Measurements from ENCODE around the gene PHGDH.
"Not testable (repeated sequence)": the region's sequence is repeated elsewhere in the genome, so short reads cannot be mapped to it uniquely, and the experiment has no call there.

Gene PHGDH

GRCh38 chr1:119766374-119766794 is 54.6 kb downstream of the PHGDH start:
- DNase-seq = no peak

DNA sequence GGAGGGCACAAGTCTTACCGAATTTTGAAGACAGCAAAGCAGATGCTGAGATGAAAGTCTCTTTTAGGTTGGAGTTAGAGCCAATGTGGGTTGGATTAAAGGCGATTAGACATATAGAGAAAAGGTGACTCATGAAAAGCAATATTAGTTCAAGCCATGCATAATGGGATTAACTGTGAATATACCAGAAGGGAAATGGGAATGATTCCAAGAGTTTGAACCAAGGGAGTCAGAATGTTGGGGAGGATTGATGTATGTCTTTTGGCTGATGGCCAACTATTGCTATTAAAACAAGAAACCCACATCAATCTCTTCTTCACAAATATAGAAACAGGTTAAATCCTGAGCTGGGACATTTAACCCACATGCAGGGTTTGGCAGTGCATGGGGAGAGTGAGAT is 55.8 kb downstream of the PHGDH start:
- no peak for DNase-seq

DNA sequence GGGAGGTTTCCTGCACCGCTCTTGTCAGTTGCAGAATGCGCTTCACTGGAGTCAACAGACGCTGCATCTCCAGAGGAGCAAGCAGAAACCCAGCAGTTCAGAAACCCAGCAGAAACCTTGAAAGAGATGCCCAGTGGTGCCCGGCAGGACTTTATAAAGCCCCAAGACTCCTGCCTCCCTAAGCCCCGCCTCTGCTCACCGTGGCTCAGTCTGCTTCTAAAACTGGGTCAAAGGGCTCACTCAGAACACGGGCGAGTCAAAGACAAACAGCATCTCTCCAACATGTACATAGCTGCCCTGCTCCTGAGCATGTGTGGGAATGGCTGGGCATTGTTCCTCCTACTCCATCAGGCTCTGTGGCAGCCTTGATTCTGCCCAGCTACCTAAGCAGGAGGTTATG is 57.0 kb downstream of the PHGDH start, which contains the start of gene HMGCS2:
Gene HMGCS2 (minus strand): TSS at position 128 of the 400 bp plus-strand sequence. CDS start 61 bp downstream, at position 67.
- no peak for DNase-seq

GRCh38 chr1:119771016-119771415 is 59.3 kb downstream of the PHGDH start:
- no peak for DNase-seq

GRCh38 chr1:119771770-119772169 is 60.0 kb downstream of the PHGDH start:
- no peak for DNase-seq

- no peak for DNase-seq
These were observed 60.6 kb downstream of the PHGDH start for GRCh38 chr1:119772298-119772697.

- DNase-seq = no peak
These were observed 62.0 kb downstream of the PHGDH start for GRCh38 chr1:119773711-119774241.

GRCh38 chr1:119774746-119775490 is 63.2 kb downstream of the PHGDH start:
- DNase-seq = no peak

DNA sequence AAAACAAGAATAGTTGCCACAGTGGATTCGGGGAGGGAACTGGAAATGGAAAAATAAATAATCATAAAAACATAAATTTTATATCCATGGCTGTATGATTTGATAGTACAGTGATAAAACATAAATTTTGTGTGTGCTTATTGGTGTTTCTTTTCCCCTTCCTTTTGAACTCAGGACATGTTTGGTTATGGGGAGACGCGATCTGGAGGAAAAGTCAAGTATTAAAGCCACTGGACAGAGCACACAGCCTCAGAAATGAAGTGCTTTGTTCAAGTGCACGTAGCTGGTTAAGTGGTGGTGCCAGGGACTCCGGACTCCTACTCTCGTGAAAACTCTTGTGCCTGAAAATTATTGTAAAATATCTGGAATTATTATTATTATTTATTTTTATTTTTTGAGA is 66.6 kb downstream of the PHGDH start:
- DNase-seq = no peak

GRCh38 chr1:119778886-119779560 is 67.3 kb downstream of the PHGDH start:
- DNase-seq = no peak

DNA sequence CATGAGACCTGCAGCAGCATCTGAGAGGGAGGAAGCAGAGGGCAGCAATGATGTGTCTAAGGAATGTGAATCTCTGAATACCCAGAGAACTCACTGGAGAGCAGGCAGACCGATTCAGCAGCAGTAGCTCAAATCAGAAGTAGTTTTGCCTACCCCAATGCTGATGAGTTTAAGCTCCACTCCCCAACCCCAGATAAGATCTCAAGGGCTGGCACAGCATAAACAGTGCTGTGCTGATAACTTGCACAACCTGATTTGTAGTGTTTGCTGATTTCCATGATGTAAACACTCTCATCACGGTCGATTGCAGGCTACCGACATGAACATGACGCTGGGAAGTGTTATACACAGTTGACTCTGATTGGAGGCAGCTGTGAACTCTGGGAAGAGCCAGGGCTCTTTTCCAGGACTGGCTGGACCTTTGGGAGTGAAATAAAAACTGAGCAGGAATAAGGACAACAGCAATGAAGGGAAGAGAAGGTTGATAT is 68.2 kb downstream of the PHGDH start:
- no peak for DNase-seq

- no peak for DNase-seq
These were observed 69.9 kb downstream of the PHGDH start for GRCh38 chr1:119781434-119782210.

DNA sequence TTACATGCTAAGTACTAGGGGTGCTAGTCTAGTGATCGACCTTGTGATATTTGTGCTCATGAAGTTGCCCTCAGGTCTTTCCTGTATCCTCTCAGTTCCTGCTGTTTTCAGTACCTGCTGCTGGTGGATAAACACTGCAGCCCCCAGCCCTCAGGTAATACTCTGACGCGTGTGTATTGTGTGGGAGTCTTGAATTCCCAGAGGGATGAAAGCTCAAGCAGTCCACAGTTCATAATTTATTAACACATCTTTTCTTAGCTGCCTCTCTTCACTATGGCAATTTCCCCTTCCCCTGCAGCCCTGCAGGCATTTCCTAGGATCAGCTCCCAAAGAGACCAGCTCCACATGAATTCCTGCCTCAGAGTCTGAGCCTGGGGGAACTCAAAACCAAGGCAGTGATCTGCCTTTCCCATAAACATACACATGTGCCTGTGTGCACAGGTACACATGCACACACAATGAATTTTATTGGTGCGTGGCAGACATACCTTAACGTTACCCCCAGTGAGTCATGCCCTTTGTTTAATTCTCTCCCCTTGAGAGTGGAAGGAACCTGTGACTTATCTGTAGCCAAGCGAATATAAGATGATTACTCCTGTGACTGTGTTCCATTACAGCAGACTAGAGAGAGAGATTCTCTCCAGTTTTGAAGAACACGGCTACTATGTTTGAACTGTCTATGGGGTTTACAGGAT is 71.0 kb downstream of the PHGDH start:
- no peak for DNase-seq

DNA sequence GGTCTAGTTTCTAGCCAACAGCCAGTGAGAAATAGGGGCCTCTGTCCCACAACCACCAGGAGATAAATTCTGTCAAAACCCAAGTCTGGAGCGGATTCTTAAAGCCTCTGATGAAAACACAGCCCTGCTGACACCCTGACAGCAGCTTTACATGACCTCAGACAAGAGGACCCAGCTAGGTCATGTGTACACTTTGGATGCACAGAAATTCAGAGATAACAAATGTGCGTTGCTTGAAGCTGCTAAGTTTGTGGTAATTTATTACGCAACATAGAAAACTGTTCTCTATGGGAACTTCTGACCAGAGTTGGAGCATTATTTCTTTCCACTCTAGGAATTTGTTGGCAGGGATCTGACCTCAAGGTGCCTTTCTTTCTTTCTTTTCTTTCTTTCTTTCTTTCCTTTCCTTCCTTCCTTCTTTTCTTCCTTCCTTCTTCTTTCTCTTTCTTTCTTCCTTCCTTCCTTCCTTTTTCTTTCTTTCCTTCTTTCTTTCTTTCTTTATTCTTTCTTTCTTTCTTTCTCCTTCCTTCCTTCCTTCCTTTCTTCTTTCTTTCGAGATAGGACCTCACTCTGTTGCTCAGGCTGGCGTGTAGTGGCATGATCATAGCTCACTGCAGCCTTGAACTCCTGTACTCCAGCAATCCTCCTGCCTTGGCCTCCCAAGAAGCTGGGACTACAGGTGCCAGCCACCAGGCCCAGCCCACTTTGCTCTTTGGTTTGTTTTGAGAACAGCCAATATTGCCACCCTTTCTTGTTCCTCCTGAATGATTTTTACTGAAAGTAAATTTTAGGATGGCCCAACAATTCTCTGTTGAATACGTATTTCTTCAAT is 71.8 kb downstream of the PHGDH start:
- no peak for DNase-seq

DNA sequence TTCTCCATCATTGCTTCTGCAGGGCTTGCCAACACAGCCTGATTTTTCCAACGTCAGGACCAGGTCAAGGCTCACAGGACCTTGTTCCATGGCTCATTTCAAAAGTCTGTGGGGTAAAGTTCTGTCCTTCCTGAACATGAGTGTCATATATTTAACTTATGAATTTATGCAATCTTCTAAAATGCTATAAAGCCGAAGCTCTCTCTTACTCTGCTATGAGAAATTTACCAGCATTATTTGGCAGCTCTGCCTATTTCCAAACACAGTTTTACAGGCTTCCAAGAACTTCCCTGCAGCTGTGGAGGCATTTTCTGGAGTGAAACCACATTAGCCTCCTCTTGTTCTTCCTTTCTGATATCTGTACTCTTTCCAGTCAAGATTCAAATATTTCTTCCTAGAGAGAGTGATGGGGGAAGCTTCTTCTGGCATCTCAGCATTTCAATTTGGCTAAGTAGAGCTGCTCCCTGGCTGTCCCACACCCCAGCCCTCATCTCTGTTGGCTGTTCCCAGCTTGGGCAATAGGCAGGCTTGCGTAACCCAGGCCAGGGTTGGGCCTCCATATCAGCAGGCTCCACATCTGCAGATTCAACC is 72.6 kb downstream of the PHGDH start:
- DNase-seq = no peak

- DNase-seq = not testable (repeated sequence)
These were observed 74.3 kb downstream of the PHGDH start for GRCh38 chr1:119786046-119786445.

DNA sequence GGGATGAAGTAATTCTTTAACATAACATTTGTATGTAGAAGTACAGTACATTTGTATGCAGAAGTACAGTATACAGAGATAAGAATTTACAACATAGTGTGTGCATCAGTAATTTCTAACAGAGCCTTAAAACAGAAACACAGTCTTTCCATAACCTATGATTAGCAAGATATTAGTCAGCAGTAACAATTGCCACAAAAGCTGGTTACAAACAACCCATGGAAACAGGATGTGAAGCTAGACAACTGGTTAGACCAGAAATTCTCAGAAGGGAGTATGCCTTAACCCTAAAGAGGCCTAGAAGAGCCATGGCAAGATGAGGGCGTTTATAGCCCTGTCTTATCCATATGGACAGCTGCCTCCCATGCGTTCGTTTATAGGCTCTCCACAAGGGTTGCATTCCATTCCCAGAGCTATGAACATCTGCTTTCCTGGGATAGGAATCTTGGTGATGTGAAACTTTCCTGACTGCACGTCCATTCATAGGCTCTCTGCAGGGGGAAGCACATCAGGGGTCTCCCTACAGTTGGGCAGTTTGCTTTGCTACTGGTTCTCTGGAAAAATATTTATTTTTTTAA is 74.8 kb downstream of the PHGDH start:
- DNase-seq = not testable (repeated sequence)

DNA sequence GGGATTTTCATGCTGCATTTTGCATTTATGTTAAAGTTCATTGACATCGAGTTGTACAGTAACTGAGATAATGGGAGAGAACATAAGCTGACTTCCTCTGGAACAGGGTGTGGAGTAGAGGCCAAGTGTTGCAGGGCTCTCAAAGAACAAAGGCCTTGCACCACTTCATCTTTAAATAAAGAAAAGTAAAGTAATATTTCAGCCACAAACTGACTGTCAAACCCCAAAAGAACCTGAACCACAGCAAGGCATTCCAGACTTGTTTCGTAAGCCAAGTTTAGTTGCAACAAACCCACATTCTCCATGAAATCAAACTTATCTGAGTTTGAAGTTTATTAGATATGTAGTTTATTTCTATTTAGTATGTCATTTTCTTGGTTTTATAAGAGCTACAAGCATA is 76.0 kb downstream of the PHGDH start:
- no peak for DNase-seq

DNA sequence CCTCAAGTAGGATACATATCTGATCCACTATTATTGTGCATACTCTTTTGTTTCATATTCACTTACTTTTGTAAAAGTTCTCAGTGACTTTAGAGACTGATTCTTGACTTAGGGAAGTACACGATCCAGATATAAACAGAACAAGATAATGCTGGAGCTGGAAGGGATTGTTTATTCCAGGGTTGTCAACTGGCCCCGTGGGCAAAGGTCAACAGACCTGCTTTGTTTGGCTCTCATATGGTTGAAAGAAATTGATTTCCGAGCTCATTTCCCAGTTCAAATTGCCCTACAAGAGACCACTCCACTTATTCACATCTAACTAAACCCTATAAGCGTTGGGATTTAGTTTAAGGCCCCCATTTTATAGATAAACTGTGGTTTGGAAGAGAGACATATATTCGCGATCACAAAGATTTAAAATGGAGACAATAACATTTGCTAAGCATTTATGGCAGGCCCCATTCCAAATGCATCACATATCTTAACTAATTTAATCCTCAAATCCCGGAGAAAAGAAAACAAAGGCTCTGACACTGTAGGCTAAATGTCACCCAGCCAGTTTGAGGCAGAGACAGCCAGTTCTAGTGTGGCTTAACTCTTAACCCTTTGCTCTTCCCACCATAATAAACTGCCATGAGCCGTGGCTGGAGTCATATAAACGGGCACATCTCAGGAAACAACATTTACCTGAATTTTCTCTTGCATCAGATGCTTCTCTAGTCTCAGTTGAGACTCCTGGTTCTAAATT is 78.9 kb downstream of the PHGDH start:
- no peak for DNase-seq

DNA sequence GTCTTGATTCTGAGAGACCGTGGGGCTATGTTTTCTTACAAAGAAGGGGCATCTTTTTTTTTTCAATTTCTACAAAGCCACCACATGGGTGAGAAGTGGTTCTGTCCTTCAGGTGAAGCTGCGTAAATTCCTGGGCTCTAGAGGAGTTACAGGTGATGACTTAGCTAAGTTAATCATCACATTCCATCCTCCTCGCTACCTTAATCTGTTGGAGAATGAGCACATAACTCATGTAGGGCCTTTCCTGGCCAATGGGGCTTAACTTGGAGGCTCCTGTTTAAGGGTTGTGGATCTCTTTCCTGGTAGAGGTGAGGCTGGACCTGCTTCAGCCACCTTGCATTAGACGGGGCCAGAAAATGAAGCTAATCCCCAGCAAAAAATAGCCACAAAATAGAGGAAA is 79.6 kb downstream of the PHGDH start:
- no peak for DNase-seq
